ENCODE measurements around the gene CKM.

DNA sequence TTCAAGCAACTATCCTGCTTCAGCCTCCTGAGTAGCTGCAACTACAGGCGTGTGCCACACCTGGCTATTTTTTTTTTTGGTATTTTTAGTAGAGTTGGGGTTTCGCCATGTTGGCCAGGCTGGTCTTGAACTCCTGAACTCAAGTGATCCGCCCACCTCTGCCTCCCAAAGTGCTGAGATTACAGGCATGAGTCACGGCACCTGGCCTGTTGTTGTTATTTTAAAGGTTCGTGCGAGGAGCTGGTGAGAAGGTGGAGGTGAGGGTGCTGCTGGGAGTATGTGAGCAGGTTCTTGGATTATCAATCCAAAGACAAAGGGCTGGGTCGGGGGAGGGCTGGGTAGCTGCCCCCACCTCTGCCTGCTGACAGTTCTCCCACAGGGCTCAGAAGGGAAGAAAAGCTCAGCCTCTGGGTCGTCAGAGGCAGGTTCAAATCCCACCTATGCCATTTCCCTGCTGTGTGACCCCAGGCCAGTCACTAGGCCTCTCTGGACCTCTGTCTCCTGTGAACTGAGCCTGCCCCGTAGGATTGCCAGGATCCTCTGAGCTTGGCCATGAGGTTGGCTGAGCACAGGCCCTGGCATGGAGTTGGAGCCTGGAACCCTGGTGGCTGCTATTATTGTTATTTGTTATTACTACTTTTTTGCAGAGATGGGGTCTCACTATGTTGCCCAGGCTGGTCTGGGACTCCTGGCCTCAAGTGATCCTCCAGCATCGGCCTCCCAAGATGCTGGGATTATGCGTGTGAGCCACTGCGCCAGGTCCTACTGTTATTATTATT is 1.5 kb downstream of the CKM start:
- TF ChIP-seq POLR2A (IDR thresholded peaks at IDR 0.05), result no peak
- no peak for TF ChIP-seq POLR2AphosphoS5 (IDR thresholded peaks at IDR 0.05)

All from gastroesophageal sphincter (tissue), 2 donors.